Measurements from ENCODE around the gene PLXNB2. TPM values are rescaled to one million over a fixed set of nuclear protein-coding genes. Genes with fewer than 3 reads are reported as not detected.
A peak's percentile ranks its signal among the peaks of the same experiment; 100 is the strongest.

Gene PLXNB2
- total and polyA plus RNA-seq, 2 experiments from 2014 or later, result 123 to 147 TPM

DNA sequence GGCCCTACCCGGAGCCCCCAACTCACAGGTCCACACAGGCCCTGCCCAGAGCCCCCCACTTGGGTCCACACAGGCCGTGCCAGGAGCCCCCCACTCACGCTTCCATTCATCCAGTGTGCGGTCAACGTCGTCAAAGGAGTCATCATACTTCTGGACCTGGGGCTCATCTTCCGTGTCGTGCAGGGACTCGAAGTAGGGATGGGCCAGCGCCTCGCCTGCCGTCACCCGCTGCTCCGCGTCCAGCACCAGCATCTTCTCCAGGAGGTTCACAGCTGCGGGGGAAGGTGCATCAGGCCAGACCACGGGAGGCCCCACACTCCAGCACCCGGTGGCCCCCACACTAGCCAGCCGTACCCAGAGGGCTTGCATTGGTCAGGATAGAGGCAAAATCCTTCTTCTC is 52.3 kb downstream of the PLXNB2 start:
- H3F3A ChIP-seq (ENCODE audit: insufficient read depth), result no peaks in the 10 kb centered on the region
- no peak overlapping the region for H3K27ac ChIP-seq
- H2AFZ ChIP-seq, result no peak overlapping the region
- TF ChIP-seq EZH2 (IDR thresholded peaks at IDR 0.05; ENCODE audit: insufficient read depth, poor library complexity, severe bottlenecking) (no peak), EZH2phosphoT487 (IDR thresholded peaks at IDR 0.05; ENCODE audit: insufficient read depth, low read depth) (no peak)
- no peaks in the 10 kb centered on the region for H3K9me3 ChIP-seq (ENCODE audit: low read depth)
- H3K4me3 ChIP-seq, result no peak overlapping the region
- peaks cover 22% of the 10 kb centered on the region for H3K79me2 ChIP-seq (ENCODE audit: insufficient read depth)
- 81 to 92% methylated on average over 18 to 19 of the region's 19 CpGs for WGBS, 2 experiments (ENCODE audit: low coverage in 1 of 2, low lambda C conversion rate in 2 of 2, missing lambda C conversion rate in 2 of 2)
- no peak overlapping the region for H3K4me2 ChIP-seq (ENCODE audit: unreplicated experiment)
- no peaks in the 10 kb centered on the region for H3K9me2 ChIP-seq (ENCODE audit: insufficient read depth)
- H3K36me3 ChIP-seq (ENCODE audit: low read depth), result no peaks in the 10 kb centered on the region
- H3K9ac ChIP-seq, result no peak overlapping the region
- peaks cover 4% of the 10 kb centered on the region; the same call in 1 of the 2 replicates for H3K4me1 ChIP-seq (ENCODE audit: insufficient read depth)
- H3K27me3 ChIP-seq (replicated peaks; ENCODE audit: insufficient read depth), result no peaks in the 10 kb centered on the region
- DNase-seq, result no peak
- in situ Hi-C loops (cut with MboI), result no loop called here
- H4K20me1 ChIP-seq (ENCODE audit: insufficient read depth), result no peaks in the 10 kb centered on the region

DNA sequence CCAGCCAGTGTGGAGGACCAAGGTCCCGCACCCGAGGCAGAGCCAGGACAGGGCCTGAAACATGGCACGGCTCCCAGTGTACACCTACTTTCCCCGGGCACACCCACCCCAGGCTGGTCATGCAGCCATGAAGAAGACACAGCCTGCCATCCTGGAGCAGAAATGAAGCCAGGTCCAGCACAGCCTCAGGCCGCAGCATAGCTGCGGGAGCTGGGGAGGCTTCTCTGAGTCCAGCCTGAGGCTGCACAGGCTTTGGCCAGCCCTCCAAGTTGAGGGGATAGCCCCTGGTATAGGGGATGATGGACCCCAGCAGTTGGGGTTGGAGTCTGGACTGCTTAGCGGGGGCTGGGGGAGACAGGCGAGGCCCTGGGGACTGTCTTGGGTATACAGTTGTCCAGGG is 53.5 kb downstream of the PLXNB2 start:
- H3K4me2 ChIP-seq (ENCODE audit: unreplicated experiment), result no peak overlapping the region
- no peaks in the 10 kb centered on the region for H3K9me3 ChIP-seq (ENCODE audit: low read depth)
- peaks cover 21% of the 10 kb centered on the region; the same call in 1 of the 2 replicates for H3K79me2 ChIP-seq (ENCODE audit: insufficient read depth)
- WGBS, 2 experiments (ENCODE audit: low coverage in 1 of 2, low lambda C conversion rate in 2 of 2, missing lambda C conversion rate in 2 of 2), result 70 to 72% methylated on average over 8 of the region's 8 CpGs
- H4K20me1 ChIP-seq (ENCODE audit: insufficient read depth), result no peaks in the 10 kb centered on the region
- H3K9me2 ChIP-seq (ENCODE audit: insufficient read depth), result no peaks in the 10 kb centered on the region
- H3K27ac ChIP-seq, result no peak overlapping the region
- no peak overlapping the region for H3K4me3 ChIP-seq
- no peak overlapping the region for H3K9ac ChIP-seq
- H3K27me3 ChIP-seq (replicated peaks; ENCODE audit: insufficient read depth), result no peaks in the 10 kb centered on the region
- no peak for TF ChIP-seq EZH2phosphoT487 (IDR thresholded peaks at IDR 0.05; ENCODE audit: insufficient read depth, low read depth)
- TF ChIP-seq EZH2 (IDR thresholded peaks at IDR 0.05; ENCODE audit: insufficient read depth, poor library complexity, severe bottlenecking), result no peak
- H3F3A ChIP-seq (ENCODE audit: insufficient read depth), result no peaks in the 10 kb centered on the region
- in situ Hi-C loops (cut with MboI), result no loop called here
- H2AFZ ChIP-seq, result no peak overlapping the region
- H3K36me3 ChIP-seq (ENCODE audit: low read depth), result no peaks in the 10 kb centered on the region
- no peak for DNase-seq
- H3K4me1 ChIP-seq (ENCODE audit: insufficient read depth), result peaks cover 7% of the 10 kb centered on the region; the same call in 1 of the 2 replicates

DNA sequence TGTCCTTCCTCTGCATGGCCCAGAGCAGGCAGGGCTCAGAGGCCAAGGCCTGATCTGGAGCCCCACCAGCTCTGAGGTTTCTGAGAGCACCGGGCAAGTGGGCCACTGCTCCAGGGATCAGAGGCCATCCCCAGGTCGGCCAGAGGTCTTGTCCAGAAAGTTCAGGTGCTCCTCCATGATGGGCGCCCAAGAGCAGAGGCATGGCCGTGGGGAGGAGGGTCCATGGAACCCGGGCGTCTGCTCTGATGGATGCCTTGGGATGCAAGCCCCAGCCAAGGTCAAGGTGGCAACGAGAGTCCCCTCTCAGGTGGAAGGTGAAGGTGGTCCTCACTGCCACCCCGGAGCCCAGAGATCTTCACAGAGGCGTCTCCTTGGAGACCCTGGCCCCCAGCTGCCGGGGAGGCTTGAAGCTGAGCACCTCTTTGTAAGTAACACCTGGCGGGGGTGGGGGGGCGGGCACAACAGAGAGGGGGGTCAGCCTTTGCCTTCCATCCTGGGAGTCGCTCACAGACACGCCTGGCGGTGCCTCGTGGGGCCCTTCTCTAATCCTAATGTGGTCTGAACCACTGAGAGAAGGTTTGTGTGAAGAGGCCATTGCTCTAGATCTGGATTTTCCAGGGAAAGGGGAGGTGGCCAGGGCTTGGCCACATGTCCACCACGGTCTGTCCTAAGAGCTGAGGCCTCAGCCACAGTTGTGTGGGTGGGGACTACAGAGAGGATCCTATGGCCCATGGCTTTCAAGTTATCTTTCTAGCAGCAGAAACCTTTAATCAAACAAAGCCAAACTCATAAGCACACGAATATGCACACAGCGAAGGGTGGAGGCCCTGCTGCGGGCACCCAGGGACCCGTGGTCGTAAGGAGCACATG is 54.2 kb downstream of the PLXNB2 start:
- Histone ChIP-seq H4K20me1 (ENCODE audit: insufficient read depth) (no peaks in the 10 kb centered on the region), H3K36me3 (ENCODE audit: low read depth) (no peaks in the 10 kb centered on the region), H3K9me3 (ENCODE audit: low read depth) (no peaks in the 10 kb centered on the region), H2AFZ (no peak overlapping the region), H3K9ac (no peak overlapping the region), H3K4me2 (ENCODE audit: unreplicated experiment) (no peak overlapping the region), H3K27me3 (replicated peaks; ENCODE audit: insufficient read depth) (no peaks in the 10 kb centered on the region), H3K4me3 (no peak overlapping the region), H3F3A (ENCODE audit: insufficient read depth) (no peaks in the 10 kb centered on the region), H3K4me1 (ENCODE audit: insufficient read depth) (peaks cover 7% of the 10 kb centered on the region; the same call in 1 of the 2 replicates), H3K9me2 (ENCODE audit: insufficient read depth) (no peaks in the 10 kb centered on the region), H3K27ac (no peak overlapping the region), H3K79me2 (ENCODE audit: insufficient read depth) (peaks cover 18% of the 10 kb centered on the region; the same call in 1 of the 2 replicates)
- WGBS, 2 experiments (ENCODE audit: low coverage in 1 of 2, low lambda C conversion rate in 2 of 2, missing lambda C conversion rate in 2 of 2), result 78 to 84% methylated on average over 17 to 22 of the region's 22 CpGs
- DNase-seq, result no peak
- no peak for TF ChIP-seq EZH2 (IDR thresholded peaks at IDR 0.05; ENCODE audit: insufficient read depth, poor library complexity, severe bottlenecking)
- no peak for TF ChIP-seq EZH2phosphoT487 (IDR thresholded peaks at IDR 0.05; ENCODE audit: insufficient read depth, low read depth)
- in situ Hi-C loops (cut with MboI), result no loop called here

DNA sequence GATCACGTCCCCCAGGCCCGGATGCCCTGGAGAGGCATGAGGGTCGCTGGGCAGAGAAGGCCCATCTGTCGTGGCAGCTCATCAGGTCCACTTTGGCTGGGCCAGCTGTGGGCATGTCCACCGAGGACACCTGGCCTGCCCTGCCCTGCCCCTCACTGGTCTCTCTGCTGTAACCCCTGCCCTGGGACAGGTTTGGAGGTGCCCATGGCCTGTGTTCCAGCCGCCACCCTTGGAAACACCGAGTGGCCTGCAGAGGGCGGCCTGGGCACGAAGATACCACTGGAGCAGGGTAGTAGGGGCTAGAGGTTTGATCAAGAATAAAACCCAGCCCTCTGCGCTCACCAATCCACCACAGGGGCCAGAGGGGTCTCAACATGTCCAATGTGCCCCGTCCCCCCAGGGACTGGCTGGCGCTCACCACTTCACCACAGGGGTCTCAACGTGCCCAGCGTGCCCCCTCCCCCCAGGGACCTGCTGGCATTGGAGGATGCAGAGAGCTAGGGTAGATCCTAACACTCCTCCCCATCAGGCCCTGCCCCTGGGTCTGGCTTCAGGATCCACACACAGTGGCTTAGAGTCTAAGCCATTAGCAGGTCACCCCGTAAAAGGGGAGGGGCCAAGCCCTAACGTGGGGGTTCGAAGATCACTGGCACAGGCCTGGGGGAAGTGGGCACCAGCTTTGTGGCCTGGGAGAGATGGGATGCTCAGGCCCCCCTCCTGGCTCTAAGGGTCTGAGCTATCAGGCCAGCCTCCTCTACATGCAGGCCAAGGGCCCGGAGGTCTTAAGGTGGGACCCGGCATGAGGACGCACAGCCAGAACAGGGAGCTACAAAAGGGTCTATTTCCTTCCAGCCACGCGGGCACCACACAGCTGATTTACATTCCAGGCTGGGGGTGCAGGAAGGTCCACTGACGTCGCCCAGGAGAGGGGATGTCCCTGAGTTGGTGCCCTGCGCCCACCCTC is 55.1 kb downstream of the PLXNB2 start:
- WGBS, 2 experiments (ENCODE audit: low coverage in 1 of 2, low lambda C conversion rate in 2 of 2, missing lambda C conversion rate in 2 of 2), result 45 to 52% methylated on average over 21 to 25 of the region's 25 CpGs
- no peaks in the 10 kb centered on the region for H3F3A ChIP-seq (ENCODE audit: insufficient read depth)
- H3K79me2 ChIP-seq (ENCODE audit: insufficient read depth), result peaks cover 17% of the 10 kb centered on the region; the same call in 1 of the 2 replicates
- no peaks in the 10 kb centered on the region for H3K9me2 ChIP-seq (ENCODE audit: insufficient read depth)
- no peaks in the 10 kb centered on the region for H3K36me3 ChIP-seq (ENCODE audit: low read depth)
- H3K4me2 ChIP-seq (ENCODE audit: unreplicated experiment), result no peak overlapping the region
- DNase-seq, result peak; percentile 86
- H3K4me1 ChIP-seq (ENCODE audit: insufficient read depth), result peaks cover 7% of the 10 kb centered on the region; the same call in 1 of the 2 replicates
- TF ChIP-seq EZH2 (IDR thresholded peaks at IDR 0.05; ENCODE audit: insufficient read depth, poor library complexity, severe bottlenecking) (no peak), EZH2phosphoT487 (IDR thresholded peaks at IDR 0.05; ENCODE audit: insufficient read depth, low read depth) (no peak)
- H3K9me3 ChIP-seq (ENCODE audit: low read depth), result no peaks in the 10 kb centered on the region
- in situ Hi-C loops (cut with MboI), result no loop called here
- H3K27me3 ChIP-seq (replicated peaks; ENCODE audit: insufficient read depth), result no peaks in the 10 kb centered on the region
- H4K20me1 ChIP-seq (ENCODE audit: insufficient read depth), result no peaks in the 10 kb centered on the region
- no peak overlapping the region for H3K4me3 ChIP-seq
- H2AFZ ChIP-seq, result no peak overlapping the region
- H3K9ac ChIP-seq, result no peak overlapping the region
- no peak overlapping the region for H3K27ac ChIP-seq
